KG1 (cell line): ENCODE results near the gene SNX30.

Source experiments
- DNase-seq: peaks from one replicate; lab custom pipeline; 2025; lab: John Stamatoyannopoulos, UW

The SNX30 gene

GRCh38 chr9:112783551-112783954 lies 33.0 kb downstream of the SNX30 start:
- DNase-seq = no peak

DNA sequence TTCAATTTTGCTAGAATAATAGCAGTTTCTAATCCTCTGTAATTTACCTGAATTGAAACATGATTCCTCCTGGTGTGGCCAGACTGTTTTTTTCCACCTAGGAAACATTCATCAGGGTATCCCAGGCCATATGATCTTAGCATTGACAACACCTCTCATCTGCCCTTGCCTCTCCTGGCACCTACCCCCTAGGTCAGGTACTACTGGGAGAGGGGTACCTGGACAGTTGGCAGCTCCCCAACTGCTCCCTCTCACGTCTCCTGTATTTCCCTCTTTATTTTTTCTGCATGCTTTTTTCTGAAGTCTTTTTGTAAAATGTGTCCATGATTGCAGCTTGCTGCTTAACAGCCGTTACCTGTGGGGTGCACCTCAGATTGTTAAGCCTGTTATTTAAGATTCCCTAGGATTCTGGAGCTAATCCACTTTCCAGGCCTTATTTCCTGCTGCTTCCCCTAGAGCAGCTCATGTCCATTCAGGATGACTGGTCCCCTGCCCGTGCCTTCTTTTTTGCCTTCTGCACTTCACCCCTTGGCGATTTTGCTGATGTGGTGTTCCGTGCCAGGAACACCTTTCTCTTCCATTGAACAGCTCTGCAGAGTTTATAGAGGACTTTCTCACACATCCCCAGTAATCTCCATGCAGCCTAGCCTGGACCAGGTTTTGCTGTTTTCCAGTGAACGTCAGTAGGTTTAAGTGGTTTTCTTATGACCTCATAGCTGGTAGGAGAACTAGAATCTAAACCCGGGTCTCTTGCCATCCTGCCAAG lies 33.6 kb downstream of the SNX30 start:
- DNase-seq = no peak

- DNase-seq = no peak
Measured at GRCh38 chr9:112785986-112786385, 35.4 kb downstream of the SNX30 start.

DNA sequence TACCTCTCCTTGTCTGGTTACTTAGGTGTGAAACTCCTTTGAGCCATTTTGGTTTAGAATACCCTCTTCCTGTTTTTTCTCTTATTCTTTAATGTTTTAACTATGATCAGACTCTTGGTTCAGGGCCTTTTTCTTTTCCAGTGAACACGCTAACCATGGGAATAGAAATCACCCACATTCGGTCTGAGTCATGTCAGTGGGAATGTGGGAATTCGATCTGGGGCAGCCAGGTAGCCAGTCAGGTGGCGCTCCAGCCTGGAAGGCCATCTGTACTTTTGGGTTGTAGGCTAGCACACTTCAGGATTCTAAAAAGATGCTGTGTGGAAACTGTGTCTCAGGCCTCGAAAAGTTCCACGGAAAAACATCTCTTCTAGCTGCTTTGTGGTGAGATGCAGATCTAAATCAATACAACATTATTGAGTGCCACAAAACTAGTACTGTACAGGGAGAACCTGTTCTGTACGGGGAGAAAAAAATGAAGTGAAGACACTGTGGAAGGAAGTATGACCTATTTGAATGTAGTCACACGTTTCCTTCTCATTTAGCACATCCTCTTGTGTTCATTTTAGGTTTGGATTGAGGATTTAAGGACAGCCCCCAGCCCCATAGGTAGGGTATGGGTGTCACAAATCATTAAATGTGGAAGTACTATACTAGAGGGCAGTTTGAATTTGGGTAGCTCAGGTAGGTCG lies 36.4 kb downstream of the SNX30 start:
- DNase-seq = no peak

GRCh38 chr9:112787978-112788377 lies 37.4 kb downstream of the SNX30 start:
- DNase-seq = no peak

DNA sequence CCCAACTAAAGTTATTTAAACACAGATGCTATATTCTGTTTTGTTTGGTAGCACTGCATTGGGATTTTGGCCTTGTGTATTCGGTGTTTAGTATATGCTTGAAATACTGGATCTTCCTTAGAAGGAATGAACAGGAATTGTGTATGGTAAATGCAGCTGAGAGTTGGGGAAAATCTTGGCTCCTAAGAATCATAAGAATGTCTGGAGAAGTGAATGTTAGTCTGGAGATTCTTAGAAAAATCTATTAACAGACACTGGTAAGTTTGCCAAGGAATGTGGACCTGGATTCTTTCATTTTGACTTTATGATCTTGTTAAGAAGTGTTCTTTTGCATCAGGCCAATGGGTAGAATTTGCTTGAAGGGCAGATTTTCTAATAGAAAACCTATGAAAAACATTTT lies 38.9 kb downstream of the SNX30 start:
- no peak for DNase-seq

- DNase-seq = no peak
Measured at GRCh38 chr9:112789891-112790774, 39.6 kb downstream of the SNX30 start.

GRCh38 chr9:112792670-112793069 lies 42.1 kb downstream of the SNX30 start:
- DNase-seq = no peak

DNA sequence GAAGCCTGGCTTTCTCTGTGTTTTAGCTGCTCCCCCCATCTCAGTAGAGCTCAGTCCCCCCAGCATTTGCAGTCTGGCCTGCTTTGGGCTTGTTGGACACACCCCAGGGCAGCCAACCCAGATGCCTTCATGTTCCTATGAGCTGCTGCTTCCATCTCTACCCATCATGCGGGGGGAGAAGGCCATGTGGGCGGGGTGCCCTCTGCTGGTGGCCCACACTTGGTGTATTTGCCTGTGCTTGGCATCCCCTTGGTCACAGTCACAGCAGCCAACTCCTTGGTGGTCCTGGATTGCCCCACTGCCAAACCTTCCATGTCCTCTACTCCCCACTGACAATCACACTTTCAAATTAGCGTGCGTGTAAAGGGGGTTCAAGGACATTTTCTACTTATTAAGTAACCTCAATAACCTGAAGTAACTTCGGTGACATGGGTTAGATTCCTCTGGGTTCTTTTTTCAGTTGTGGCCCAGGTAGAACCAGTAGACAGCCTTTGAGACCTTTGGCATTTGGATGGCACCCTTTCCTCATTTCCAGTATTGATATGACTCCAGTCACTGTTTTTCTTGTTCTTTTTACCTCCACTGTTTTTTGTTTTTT lies 42.8 kb downstream of the SNX30 start:
- DNase-seq = no peak

GRCh38 chr9:112794731-112795130 lies 44.2 kb downstream of the SNX30 start:
- no peak for DNase-seq

- no peak for DNase-seq
Measured at GRCh38 chr9:112795921-112796320, 45.4 kb downstream of the SNX30 start.

GRCh38 chr9:112796485-112796884 lies 45.9 kb downstream of the SNX30 start:
- DNase-seq = no peak

DNA sequence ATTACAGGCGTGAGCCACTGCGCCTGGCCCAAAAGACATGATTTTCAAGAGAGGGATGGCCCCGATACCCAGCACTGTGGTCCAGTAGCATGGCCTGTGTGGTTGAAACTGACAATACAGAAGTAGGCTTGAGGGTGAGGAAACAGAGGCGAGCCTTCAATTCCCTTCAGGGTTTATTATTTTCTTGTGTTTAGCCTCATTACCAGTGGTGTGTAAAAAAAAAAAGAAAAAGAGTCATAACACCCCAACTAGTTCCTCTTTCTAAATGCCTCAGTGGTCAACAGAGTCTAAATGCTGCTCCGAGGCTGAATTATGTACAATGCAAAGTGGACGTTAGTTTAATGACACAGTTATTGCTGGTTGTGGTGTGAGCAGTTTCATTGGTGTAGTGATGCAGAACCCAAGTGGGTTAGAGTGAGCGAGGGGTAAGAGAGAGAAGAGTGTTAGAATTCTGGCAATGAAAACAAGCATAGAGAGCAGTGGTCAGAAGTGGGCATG lies 58.8 kb downstream of the SNX30 start:
- DNase-seq = no peak

GRCh38 chr9:112809906-112810305 lies 59.3 kb downstream of the SNX30 start:
- no peak for DNase-seq

- no peak for DNase-seq
Measured at GRCh38 chr9:112810696-112811490, 60.3 kb downstream of the SNX30 start.

- no peak for DNase-seq
Measured at GRCh38 chr9:112811518-112811917, 61.0 kb downstream of the SNX30 start.

- no peak for DNase-seq
Measured at GRCh38 chr9:112815868-112816267, 65.3 kb downstream of the SNX30 start.

DNA sequence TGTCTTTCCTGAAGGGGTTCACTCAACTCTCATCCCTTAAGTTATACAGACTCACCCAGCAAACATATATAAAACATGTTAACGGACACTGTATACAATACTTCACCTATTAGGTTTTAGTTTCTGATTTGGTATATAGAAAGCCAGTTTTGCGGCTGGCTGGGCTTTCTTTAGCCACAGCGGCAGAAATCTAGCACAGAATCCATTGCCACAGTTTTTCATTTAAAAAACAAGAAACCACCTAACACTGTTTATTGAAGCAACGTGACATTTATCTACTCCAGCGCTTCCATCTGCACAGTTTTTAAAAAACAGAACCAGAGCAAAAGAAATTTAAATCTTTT lies 67.3 kb downstream of the SNX30 start:
- no peak for DNase-seq

- no peak for DNase-seq
Measured at GRCh38 chr9:112819635-112820496, 69.3 kb downstream of the SNX30 start.

- no peak for DNase-seq
Measured at GRCh38 chr9:112820881-112821280, 70.3 kb downstream of the SNX30 start.
